Spleen (tissue), 11 donors: Measurements from ENCODE around the gene MEIS1. TPM values are rescaled to one million over a fixed set of nuclear protein-coding genes. Genes with fewer than 3 reads are reported as not detected.

Experiments used
- DNase-seq: peaks from one replicate; pipeline ENCODE4 v3.0.0-alpha.2; 2020
- H3K27ac ChIP-seq, 8 donors: fragments of 200-600 bp; sonication (generic) in 7 of 8; 1 replicate in 4 of 8; 2 replicates in 4 of 8; pipeline versions ENCODE4 v1.5.0 to v1.8.0; 2016 to 2021; ENCODE audit warnings: inconsistent platforms in 4 of 8, mild to moderate bottlenecking in 4 of 8, moderate library complexity in 1 of 8
- H3K27me3 ChIP-seq, 7 donors: fragments of 200-600 bp; sonication (generic) in 6 of 7; replicated peaks in 1 of 7; 1 replicate in 4 of 7; 2 replicates in 3 of 7; pipeline versions ENCODE4 v1.5.0 to v1.8.0; 2016 to 2021; ENCODE audit warnings: inconsistent platforms in 3 of 7, mild to moderate bottlenecking in 1 of 7
- H3K36me3 ChIP-seq, 6 donors: fragments of 200-600 bp; sonication (generic) in 5 of 6; 1 replicate in 4 of 6; 2 replicates in 2 of 6; pipeline versions ENCODE4 v1.5.0 to v1.8.0; 2016 to 2021; ENCODE audit warnings: inconsistent platforms in 2 of 6
- H3K4me1 ChIP-seq, 6 donors: fragments of 200-600 bp; sonication (generic) in 5 of 6; 1 replicate in 3 of 6; 2 replicates in 3 of 6; pipeline versions ENCODE4 v1.5.0 to v1.8.0; 2016 to 2021; ENCODE audit warnings: inconsistent platforms in 3 of 6
- H3K4me3 ChIP-seq, 8 donors: fragments of 200-600 bp; sonication (generic) in 7 of 8; 1 replicate in 4 of 8; 2 replicates in 4 of 8; pipeline versions ENCODE4 v1.5.0 to v1.8.0; 2016 to 2021; ENCODE audit warnings: inconsistent platforms in 4 of 8, mild to moderate bottlenecking in 4 of 8, moderate library complexity in 2 of 8
- H3K9me3 ChIP-seq, 8 donors: fragments of 200-600 bp; sonication (generic) in 7 of 8; 1 replicate in 4 of 8; 2 replicates in 4 of 8; pipeline versions ENCODE4 v1.5.0 to v1.8.0; 2016 to 2021; ENCODE audit warnings: inconsistent platforms in 4 of 8
- CTCF ChIP-seq, 11 experiments: fragments of 200-600 bp in 7 of 11; fragments of 450-650 bp in 4 of 11; sonication (generic) in 4 of 11; IDR thresholded peaks in 8 of 11; conservative IDR thresholded peaks in 3 of 11; 1 replicate in 7 of 11; 2 replicates in 4 of 11; pipeline versions ENCODE4 v1.4.0 to v1.8.0; 2016 to 2021; ENCODE audit warnings: antibody characterized with exemption in 11 of 11, inconsistent platforms in 4 of 11, mild to moderate bottlenecking in 1 of 11
- POLR2A ChIP-seq, 3 donors: fragments of 450-650 bp; IDR thresholded peaks; one replicate each; pipeline ENCODE4 v1.5.1; 2017; ENCODE audit warnings: antibody characterized with exemption in 3 of 3, mild to moderate bottlenecking in 1 of 3
- POLR2AphosphoS5 ChIP-seq, 3 donors: sonication (generic); formaldehyde crosslinking; IDR thresholded peaks; one replicate each; pipeline ENCODE4 v1.5.1; 2017; ENCODE audit warnings: antibody characterized with exemption in 3 of 3
- WGBS, 5 donors: extraction: QIAGEN DNeasy Blood & Tissue Kit in 3 of 5; methylation state at CpG; one replicate each; pipeline versions ENCODE4 v1.1.5 to v1.1.7; 2013 to 2018; 5-methylcytosine and 5-hydroxymethylcytosine counted together
- intact Hi-C: fragments of 100-400 bp; cut with DNase I; formaldehyde crosslinking; loops from one replicate; pipeline ENCODE4 v1.15.0; 2023; ENCODE audit warnings: low total_unique reads
- polyA plus RNA-seq, 3 donors: library from polyadenylated mRNA; stranded (reverse); fragments of 200-250 nt; gene quantifications; one replicate each; pipeline ENCODE4 v1.2.1, GENCODE V29; 2013
- total RNA-seq, 7 donors: library from RNA; depleted of rRNA in 3 of 7; stranded (reverse); fragments of >200 nt in 3 of 7; fragmentation: NEBNext Ultra II Directional in 4 of 7; extraction: Animal tissue kit (Norgen Biotek cat#: 25700) in 4 of 7; gene quantifications; one replicate each; pipeline versions ENCODE4 v1.1.0 to v1.2.1, GENCODE V29; 2016 to 2021
- donor health status: healthy with polysubstance abuse.
- donor health status: DM: no; HTN: no; CAD: no; lungs with moderate emphysema.
- donor health status: DM: no; HTN: no; CAD: no.
- donor health status: Bipolar disorder and iron deficiency.
- donor health status: healthy.
- donor health status: DM: no; HTN: no; CAD: no.
- donor health status: DM: yes; HTN: yes; CAD: no.

MEIS1 gene
- total and polyA plus RNA-seq, 10 donors, result 13.1 to 81.4 (median 28.2) TPM

- 77 to 88% (median 81%) methylated on average over 2 of the region's 2 CpGs for WGBS, 5 donors
- H3K4me3 ChIP-seq, result no peak overlapping the region
- no peaks in the 10 kb centered on the region for H3K36me3 ChIP-seq
- no peak overlapping the region for H3K27ac ChIP-seq
- TF ChIP-seq CTCF (IDR thresholded peaks at IDR 0.05 in 8 of 11, conservative IDR thresholded peaks at IDR 0.05 in 3 of 11) (no peak), POLR2AphosphoS5 (IDR thresholded peaks at IDR 0.05) (no peak), POLR2A (IDR thresholded peaks at IDR 0.05) (no peak)
- intact Hi-C loops, result no loop called here
- no peaks in the 10 kb centered on the region for H3K4me1 ChIP-seq
- H3K9me3 ChIP-seq, result no peaks in the 10 kb centered on the region
- H3K27me3 ChIP-seq, result no peaks in the 10 kb centered on the region
- no peak for DNase-seq
These were observed 18.0 kb downstream of the MEIS1 start for GRCh38 chr2:66452917-66453316.

DNA sequence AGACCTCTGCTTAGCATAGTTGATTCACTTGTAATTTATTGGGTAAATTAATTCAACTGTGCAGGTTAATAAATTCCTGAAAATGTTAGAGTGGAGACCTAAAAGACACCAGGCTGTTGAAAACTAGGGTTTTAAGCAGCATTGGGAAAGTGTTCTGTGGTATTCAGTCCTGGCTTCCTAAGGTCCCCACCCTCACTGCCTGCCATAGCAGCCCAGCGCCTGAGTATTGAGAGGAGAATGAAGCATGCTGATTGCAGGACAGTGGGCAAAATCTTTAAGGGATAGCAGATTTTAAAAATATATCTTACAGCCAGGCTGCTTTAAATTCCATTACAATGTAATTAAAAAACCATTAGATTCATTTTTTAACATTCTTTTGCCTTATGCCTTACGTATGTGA lies 20.6 kb downstream of the MEIS1 start:
- H3K4me1 ChIP-seq, result no peaks in the 10 kb centered on the region
- H3K27ac ChIP-seq, result no peak overlapping the region
- H3K36me3 ChIP-seq, result no peaks in the 10 kb centered on the region
- no peaks in the 10 kb centered on the region for H3K27me3 ChIP-seq
- TF ChIP-seq POLR2A (IDR thresholded peaks at IDR 0.05) (no peak), CTCF (IDR thresholded peaks at IDR 0.05 in 8 of 11, conservative IDR thresholded peaks at IDR 0.05 in 3 of 11) (no peak), POLR2AphosphoS5 (IDR thresholded peaks at IDR 0.05) (no peak)
- H3K4me3 ChIP-seq, result no peak overlapping the region
- DNase-seq, result no peak
- 71 to 93% (median 90%) methylated on average over 2 of the region's 2 CpGs for WGBS, 5 donors
- H3K9me3 ChIP-seq, result no peaks in the 10 kb centered on the region
- intact Hi-C loops, result no loop called here

GRCh38 chr2:66456183-66457041 lies 21.5 kb downstream of the MEIS1 start:
- Histone ChIP-seq H3K27ac (no peak overlapping the region), H3K27me3 (no peaks in the 10 kb centered on the region), H3K4me1 (peaks cover 0 to 6% (median 0%) of the 10 kb centered on the region in 6 donors), H3K9me3 (no peaks in the 10 kb centered on the region), H3K36me3 (no peaks in the 10 kb centered on the region), H3K4me3 (no peak overlapping the region)
- 65 to 76% (median 72%) methylated on average over 7 of the region's 7 CpGs for WGBS, 5 donors
- no peak for TF ChIP-seq POLR2A (IDR thresholded peaks at IDR 0.05)
- no peak for TF ChIP-seq CTCF (IDR thresholded peaks at IDR 0.05 in 8 of 11, conservative IDR thresholded peaks at IDR 0.05 in 3 of 11)
- no peak for TF ChIP-seq POLR2AphosphoS5 (IDR thresholded peaks at IDR 0.05)
- intact Hi-C loops, result no loop called here
- DNase-seq, result no peak

- H3K27ac ChIP-seq, result no peak overlapping the region
- TF ChIP-seq POLR2AphosphoS5 (IDR thresholded peaks at IDR 0.05) (no peak), POLR2A (IDR thresholded peaks at IDR 0.05) (no peak), CTCF (IDR thresholded peaks at IDR 0.05 in 8 of 11, conservative IDR thresholded peaks at IDR 0.05 in 3 of 11) (no peak)
- DNase-seq, result no peak
- intact Hi-C loops, result no loop called here
- WGBS, 5 donors, result 79 to 92% (median 83%) methylated on average over 6 of the region's 6 CpGs
- H3K4me1 ChIP-seq, result peaks cover 0 to 12% (median 0%) of the 10 kb centered on the region in 6 donors
- H3K9me3 ChIP-seq, result no peaks in the 10 kb centered on the region
- H3K4me3 ChIP-seq, result no peak overlapping the region
- H3K27me3 ChIP-seq, result no peaks in the 10 kb centered on the region
- no peaks in the 10 kb centered on the region for H3K36me3 ChIP-seq
These were observed 22.6 kb downstream of the MEIS1 start for GRCh38 chr2:66457545-66457944.
